ENCODE measurements around the gene PPP1R17.

Gene PPP1R17

DNA sequence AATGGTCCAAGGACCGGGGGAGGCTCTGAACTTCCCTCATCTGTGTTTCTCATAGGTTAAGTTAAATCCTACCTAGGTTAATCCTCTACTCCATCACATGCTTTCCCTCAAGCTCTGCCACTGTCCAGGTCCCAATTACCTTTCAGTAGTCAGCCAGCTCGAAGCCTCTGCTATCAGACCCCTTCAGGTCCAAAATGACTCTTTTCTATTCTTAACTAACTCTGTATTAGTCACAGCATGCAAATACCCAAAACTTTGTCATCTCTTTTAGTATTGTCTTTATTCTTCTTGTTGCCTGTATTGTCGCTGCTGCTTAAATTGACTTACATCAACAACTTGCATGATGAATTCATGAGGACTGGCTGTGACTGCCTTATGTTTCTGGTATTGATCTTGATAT lies 15.3 kb downstream of the PPP1R17 start:
- no peak for FAIRE-seq

- FAIRE-seq = no peak
Measured at GRCh38 chr7:31705377-31705776, 18.4 kb downstream of the PPP1R17 start.

DNA sequence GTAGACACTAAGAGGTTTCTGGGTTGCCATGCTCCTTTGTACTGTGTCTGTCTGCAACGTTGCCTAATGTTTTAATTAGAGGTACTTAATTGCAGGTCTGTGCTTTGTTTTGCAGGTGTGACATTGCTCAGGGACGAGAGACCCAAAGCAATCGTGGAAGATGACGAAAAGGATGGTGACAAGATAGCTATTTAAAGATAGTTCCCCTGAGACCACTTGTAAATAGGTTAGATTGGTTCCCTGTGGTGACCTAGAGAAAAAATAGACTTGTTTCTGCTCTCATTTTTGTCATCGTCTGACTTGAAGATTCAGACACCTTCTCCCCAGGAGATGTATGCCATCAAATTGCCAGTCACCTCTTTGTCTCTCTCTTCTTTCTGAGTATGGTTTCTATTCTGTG lies 20.1 kb downstream of the PPP1R17 start:
- no peak for FAIRE-seq

GRCh38 chr7:31710171-31710570 lies 23.2 kb downstream of the PPP1R17 start:
- no peak for FAIRE-seq

DNA sequence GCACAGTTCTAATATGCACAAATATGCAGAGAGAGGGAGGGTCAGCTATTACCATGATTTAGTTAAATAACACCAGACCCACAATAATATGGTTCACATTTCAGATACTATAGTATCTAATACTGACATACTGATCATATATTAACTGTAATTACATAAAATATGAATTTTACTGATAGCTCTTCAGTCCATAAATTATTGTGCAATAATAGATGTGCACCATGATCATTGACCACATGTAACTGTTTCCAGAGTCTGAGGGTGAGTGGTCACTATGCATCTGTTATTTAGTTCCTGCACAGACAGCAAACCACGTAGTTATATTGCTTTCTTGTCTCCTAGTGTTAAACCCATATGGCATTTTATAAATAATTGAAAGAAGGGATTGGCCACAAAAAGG lies 29.3 kb downstream of the PPP1R17 start:
- no peak for FAIRE-seq

- no peak for FAIRE-seq
Measured at GRCh38 chr7:31720366-31720765, 33.4 kb downstream of the PPP1R17 start.

- FAIRE-seq = no peak
Measured at GRCh38 chr7:31724696-31725095, 37.7 kb downstream of the PPP1R17 start.

GRCh38 chr7:31729195-31729804 lies 42.3 kb downstream of the PPP1R17 start:
- FAIRE-seq = no peak

DNA sequence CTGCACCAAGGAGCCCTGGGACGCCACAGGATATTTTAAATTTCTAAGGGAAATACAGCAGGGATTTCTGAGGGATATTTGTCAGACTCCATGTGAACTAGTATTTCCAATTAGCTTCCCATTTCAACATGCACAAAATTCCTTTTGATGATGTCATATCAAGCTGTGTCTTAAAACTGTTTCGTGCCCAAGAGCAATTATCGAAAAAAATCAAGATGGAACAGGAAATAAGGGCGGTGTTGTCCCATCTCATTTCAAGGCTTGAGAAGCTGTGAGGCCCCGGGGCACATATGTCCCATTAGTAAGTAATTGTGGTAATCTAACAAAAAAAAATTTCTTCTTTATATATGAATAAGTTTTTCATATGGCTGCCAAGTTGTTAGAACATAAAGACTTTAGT lies 47.4 kb downstream of the PPP1R17 start:
- no peak for FAIRE-seq

DNA sequence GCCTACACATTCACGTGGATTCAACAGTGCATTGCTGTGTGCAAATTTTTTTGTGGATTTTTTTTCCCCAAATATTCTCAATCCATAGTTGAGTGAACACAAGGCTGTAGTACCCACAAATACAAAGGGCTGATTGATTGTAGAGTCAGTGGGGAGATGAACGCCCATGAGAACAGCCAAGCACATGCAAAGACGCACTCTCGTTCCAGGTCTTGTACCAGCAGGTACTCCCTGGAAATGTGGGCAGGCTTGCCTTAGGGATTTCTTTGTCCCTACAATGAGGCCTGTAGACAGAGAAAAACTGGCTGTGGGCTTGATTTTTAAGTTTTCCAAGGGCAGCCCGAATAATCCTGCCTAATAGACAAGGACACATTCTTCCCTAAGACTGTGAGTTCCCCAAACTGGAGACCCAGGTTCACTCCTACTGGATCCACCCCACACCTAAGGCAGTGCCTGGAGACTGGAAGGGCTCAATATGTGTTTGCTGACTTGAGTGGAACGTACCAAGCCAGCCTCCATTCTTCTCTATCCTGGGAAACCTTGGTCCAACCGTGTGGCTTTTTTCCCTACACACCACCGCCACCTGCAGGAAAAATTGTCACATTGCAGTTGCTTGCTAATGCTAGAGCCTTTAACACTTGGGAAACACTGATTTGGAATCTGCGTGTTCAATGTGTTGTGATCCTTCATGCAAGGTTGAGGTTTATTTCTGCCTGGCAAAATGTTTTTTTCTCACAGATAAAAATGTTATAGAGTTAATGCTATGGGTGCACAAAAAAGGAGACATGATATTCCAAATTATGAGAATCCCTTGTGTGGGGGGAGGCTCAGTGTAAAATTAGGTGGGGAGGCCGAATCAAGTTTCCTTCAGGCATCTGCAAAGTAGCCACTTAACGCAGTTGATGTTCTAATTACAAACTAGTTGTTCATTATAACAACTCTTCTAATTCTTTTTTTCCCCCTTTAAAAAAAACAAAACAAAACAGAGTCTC lies 49.3 kb downstream of the PPP1R17 start:
- FAIRE-seq = no peak

DNA sequence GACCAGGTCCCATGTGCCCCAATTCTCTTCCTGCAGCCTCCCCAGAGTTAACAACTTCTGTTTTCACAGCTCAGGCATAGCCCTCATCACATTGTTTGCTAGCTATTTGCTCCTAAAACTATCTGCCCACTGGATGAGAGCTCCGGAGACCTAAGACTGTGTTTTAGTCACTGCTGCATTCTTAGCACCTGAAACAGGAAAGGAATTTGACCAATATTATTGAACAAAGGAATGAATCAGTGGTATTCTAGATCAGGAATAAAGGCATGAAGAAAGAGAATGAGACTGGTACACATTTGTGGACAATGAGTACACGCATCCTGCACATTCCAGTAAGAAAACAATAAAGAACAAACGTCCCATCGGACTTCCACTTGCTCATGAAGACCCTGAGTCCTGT lies 54.8 kb downstream of the PPP1R17 start:
- FAIRE-seq = no peak

GRCh38 chr7:31744294-31744874 lies 57.4 kb downstream of the PPP1R17 start:
- no peak for FAIRE-seq

DNA sequence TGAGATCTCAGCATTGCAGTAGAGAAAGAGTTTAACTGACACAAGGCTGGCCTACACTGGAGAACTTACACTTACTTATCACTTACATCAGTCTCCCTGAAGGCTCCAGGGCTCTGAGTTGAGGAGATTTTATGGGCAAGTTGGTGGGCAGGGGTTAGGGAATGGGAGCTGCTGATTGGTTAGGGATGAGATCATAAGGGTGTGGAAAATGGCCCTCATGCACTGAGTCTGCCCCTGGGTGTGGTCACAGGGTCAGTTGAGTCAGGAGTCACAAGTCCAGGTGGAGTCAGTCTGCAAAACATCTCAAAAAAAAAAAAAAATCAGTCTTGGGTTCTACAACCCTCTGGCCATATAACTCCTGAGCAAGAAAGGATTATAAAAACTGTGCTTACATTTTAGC lies 60.5 kb downstream of the PPP1R17 start:
- no peak for FAIRE-seq

GRCh38 chr7:31748084-31748483 lies 61.1 kb downstream of the PPP1R17 start:
- FAIRE-seq = no peak

DNA sequence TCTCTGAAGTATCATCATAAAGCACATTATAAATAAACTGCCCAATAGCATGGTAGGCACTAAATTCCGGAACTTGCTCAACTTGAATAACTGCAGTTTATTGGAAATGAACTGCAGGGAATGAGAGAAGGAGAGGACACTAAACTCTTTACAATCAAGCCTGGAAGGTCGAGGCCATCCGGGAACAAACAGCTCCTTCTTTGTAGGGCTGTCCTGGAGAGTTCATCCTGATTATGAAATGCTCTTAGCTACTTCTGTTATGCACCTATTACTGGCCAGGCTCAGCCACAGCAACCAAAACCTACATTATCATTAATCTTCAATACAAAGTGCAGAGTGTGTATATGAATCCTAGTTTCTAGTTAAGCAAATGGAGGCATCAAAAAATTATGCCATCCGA lies 64.7 kb downstream of the PPP1R17 start:
- FAIRE-seq = no peak
